Spinal cord (tissue), 10 donors: ENCODE results near the gene OTOG. TPM values are rescaled to one million over a fixed set of nuclear protein-coding genes. Genes with fewer than 3 reads are reported as not detected.

Source experiments
- DNase-seq, 6 donors: peaks; one replicate each; pipeline versions ENCODE4 v3.0.0 to v3.0.0-alpha.2; 2013 to 2015; ENCODE audit warnings: low spot score in 6 of 6, low read depth in 4 of 6
- H3K27ac ChIP-seq: one replicate; pipeline ENCODE4 v1.5.1; 2013; ENCODE audit warnings: low read depth, low read length, control low read depth
- H3K27me3 ChIP-seq: one replicate; pipeline ENCODE4 v1.6.1; 2013; ENCODE audit warnings: low read length; ENCODE audit not compliant: control insufficient read depth, insufficient read depth
- H3K36me3 ChIP-seq: one replicate; pipeline ENCODE4 v1.6.1; 2013; ENCODE audit warnings: low read length; ENCODE audit not compliant: control insufficient read depth, insufficient read depth
- H3K4me1 ChIP-seq: one replicate; pipeline ENCODE4 v1.6.1; 2013; ENCODE audit warnings: low read length; ENCODE audit not compliant: control insufficient read depth, insufficient read depth
- H3K4me3 ChIP-seq: one replicate; pipeline ENCODE4 v1.5.1; 2013; ENCODE audit warnings: low read depth, low read length, control low read depth
- H3K9me3 ChIP-seq: one replicate; pipeline ENCODE4 v1.6.1; 2013; ENCODE audit warnings: low read length; ENCODE audit not compliant: control insufficient read depth, insufficient read depth
- WGBS: methylation state at CpG from one replicate; pipeline ENCODE4 v1.1.5; 2013; ENCODE audit warnings: missing lambda C conversion rate; ENCODE audit not compliant: insufficient coverage; 5-methylcytosine and 5-hydroxymethylcytosine counted together
- polyA plus RNA-seq, 2 donors: library from polyadenylated mRNA; unstranded; fragments of 120-200 nt; gene quantifications; one replicate each; pipeline ENCODE4 v1.2.1, GENCODE V29; 2013; ENCODE audit not compliant: insufficient read length in 2 of 2
- total RNA-seq, 2 donors: library from RNA; depleted of rRNA in 1 of 2; stranded (reverse); fragments of 120-200 nt in 1 of 2; fragments of >200 nt in 1 of 2; gene quantifications; one replicate each; pipeline versions ENCODE4 v1.2.3 to v1.2.4, GENCODE V29; 2013 to 2014
- donor health status: healthy.

Gene OTOG
- total and polyA plus RNA-seq, 4 donors = under 0.01 to 1.3 (median 0.23) TPM; not detected in 1

DNA sequence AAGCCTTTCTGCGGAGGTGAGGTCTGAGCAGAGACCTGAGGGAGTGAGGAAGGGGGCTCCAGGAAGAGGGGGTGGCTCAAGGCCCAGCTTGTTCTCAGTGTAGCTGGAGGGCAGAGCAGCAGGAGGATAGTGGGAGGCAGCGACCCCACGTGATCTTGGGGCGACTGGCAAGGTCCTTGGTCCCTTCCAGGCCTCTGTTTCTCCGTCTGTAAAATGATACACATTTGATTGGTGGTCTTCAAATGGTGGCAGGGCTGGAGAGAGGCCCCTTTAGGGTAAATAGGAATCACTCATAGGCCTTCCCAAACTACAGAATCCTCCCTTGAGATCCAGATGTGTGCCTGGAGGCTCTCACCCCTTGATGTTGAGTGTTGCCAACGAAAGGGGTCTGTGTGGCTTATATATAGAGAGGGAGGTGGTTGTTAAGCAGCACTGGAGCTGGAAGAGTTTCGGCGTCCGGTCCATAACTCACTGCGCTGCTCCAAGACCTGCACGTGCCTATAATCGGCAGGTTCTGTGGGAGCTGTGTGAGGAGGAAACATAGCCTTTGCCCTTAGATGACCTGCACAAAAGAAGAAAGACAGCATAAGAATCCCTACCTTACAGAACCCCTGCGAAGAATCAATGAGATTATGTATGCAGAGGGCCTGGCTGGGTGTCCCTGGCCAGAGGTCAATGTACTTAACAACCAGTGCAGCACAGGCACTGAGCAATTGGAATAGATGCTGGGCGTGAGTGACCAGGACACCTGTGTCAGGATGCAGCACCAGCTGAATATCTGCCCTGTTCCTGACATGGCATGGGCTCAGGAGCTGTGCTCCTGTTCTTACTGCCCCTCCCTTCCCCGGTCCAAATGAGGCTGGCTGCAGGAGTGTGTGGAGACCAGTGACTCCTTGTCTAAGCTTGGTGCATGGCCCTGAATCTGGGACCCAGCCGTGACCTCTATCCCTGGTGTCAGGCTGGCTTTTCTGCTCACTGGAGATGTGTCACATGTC is 28.7 kb downstream of the OTOG start:
- DNase-seq = no peak
- H3K4me3 ChIP-seq = no peak overlapping the region
- 80% methylated on average over 12 of the region's 16 CpGs for WGBS

DNA sequence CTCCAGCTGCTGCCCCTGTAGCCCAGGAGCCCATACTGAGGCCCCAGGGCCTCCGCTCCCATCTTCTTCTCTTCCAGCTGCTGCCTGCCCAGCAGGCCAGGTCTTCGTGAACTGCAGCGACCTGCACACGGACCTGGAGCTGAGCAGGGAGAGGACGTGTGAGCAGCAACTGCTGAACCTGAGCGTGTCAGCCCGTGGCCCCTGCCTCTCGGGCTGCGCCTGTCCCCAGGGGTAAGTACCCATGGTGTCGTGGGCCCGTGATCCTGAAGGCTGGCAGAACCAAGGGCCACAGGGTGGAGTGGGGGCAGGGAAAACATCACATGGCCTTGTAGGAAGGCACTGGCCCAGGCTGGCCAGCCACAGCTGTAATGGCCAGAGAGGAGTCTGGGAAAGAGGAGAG is 31.2 kb downstream of the OTOG start:
- Histone ChIP-seq H3K27me3 (no peaks in the 10 kb centered on the region), H3K4me3 (no peak overlapping the region), H3K36me3 (no peaks in the 10 kb centered on the region), H3K27ac (no peak overlapping the region), H3K9me3 (peaks cover 3% of the 10 kb centered on the region), H3K4me1 (no peaks in the 10 kb centered on the region)
- 90% methylated on average over 11 of the region's 11 CpGs for WGBS
- DNase-seq = no peak

More for the DNA sequence above, 28.7 kb downstream of the OTOG start:
- Histone ChIP-seq H3K4me1 (no peaks in the 10 kb centered on the region), H3K27me3 (no peaks in the 10 kb centered on the region), H3K36me3 (no peaks in the 10 kb centered on the region), H3K27ac (no peak overlapping the region), H3K9me3 (no peaks in the 10 kb centered on the region)

GRCh38 chr11:17578958-17579357 is 31.9 kb downstream of the OTOG start:
- 89% methylated on average over 7 of the region's 8 CpGs for WGBS

DNA sequence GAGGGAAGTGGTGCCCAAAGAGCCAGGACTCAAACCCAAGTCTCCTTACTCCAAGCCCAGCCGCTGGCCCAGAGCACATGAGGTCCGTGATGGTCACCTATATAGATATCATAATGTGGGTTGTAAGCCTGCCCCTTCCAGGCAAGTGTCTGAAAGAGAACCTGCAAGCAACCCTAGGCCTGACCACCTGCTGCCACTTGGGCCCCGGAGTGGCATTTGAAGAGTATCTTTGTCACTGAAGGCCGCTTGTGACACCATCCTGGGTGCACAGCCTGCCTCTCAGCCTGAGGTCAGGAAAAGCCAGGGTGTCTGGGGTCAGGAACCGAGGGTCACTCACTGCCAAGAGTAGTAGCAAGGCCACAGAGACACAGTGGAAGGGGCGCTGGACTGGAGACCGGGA is 32.4 kb downstream of the OTOG start:
- no peaks in the 10 kb centered on the region for H3K27me3 ChIP-seq
- H3K4me3 ChIP-seq = no peak overlapping the region
- WGBS = 89% methylated on average over 5 of the region's 7 CpGs
- no peaks in the 10 kb centered on the region for H3K4me1 ChIP-seq
- H3K36me3 ChIP-seq = no peaks in the 10 kb centered on the region
- H3K27ac ChIP-seq = no peak overlapping the region
- peaks cover 3% of the 10 kb centered on the region for H3K9me3 ChIP-seq
- no peak for DNase-seq

More at GRCh38 chr11:17578958-17579357, 31.9 kb downstream of the OTOG start:
- H3K27ac ChIP-seq = no peak overlapping the region
- no peaks in the 10 kb centered on the region for H3K36me3 ChIP-seq
- no peaks in the 10 kb centered on the region for H3K27me3 ChIP-seq
- peaks cover 3% of the 10 kb centered on the region for H3K9me3 ChIP-seq
- H3K4me1 ChIP-seq = no peaks in the 10 kb centered on the region
- no peak for DNase-seq
- H3K4me3 ChIP-seq = no peak overlapping the region

DNA sequence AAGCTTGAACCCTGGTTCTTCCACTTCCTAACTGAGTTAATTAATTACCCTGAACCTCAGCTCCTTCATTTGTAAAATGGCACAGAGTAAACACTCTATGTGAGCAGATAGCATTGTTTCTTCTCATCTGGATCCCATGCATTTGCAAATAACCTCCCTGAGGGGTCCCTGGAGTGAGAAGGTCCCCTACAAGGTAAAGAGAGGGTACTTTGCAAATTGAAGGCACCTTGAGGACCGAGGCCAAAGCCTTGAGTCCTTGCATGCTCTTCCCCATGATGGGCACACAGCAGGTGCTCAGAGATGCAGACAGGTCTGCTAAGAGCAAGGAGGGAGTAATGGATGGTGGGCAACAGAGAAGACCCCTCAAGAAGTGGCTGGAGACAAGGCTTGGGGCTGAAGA is 33.2 kb downstream of the OTOG start:
- peaks cover 3% of the 10 kb centered on the region for H3K9me3 ChIP-seq
- no peak overlapping the region for H3K4me3 ChIP-seq
- H3K27me3 ChIP-seq = no peaks in the 10 kb centered on the region
- 8% methylated on average over 1 of the region's 1 CpG for WGBS
- H3K36me3 ChIP-seq = no peaks in the 10 kb centered on the region
- H3K27ac ChIP-seq = no peak overlapping the region
- DNase-seq = no peak
- no peaks in the 10 kb centered on the region for H3K4me1 ChIP-seq

DNA sequence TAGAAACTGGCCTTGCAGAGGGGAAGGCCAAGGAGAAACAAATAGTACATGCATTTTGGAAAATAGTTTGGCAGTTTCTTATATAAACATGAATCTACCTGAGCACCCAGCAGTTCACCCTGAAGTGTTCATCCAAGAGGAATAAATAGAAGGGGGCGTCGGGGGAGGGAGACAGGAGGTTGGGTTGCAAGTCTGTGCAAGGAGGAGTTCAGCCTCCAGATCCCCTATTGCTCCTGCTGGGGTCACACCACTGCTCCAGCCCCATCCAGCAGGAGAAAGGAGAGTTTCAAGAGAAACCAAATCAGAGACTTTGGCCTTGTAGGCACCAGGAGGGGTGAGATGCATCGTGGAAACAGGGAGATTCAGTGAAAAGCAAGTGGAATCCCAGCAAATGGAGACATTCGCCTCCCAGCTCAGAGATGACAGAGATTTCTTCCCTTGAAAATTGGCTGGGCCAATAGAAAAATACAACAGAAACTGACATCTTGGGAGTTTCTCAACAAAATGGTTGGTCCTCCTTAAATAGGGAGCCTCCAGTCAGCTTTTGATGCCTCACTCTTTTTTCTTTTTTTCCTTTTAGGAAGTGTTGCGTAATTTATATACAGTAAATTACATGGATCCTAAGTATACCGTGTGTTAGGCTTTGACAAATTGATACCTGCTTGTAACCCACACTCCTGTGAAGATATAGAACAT is 34.1 kb downstream of the OTOG start:
- Histone ChIP-seq H3K36me3 (no peaks in the 10 kb centered on the region), H3K9me3 (peaks cover 3% of the 10 kb centered on the region), H3K4me1 (no peaks in the 10 kb centered on the region), H3K27me3 (no peaks in the 10 kb centered on the region), H3K27ac (no peak overlapping the region), H3K4me3 (no peak overlapping the region)
- DNase-seq = no peak
- WGBS = 84% methylated on average over 4 of the region's 6 CpGs

GRCh38 chr11:17581732-17582053 is 34.6 kb downstream of the OTOG start:
- no CpG with 5 or more reads among the region's 4 CpGs for WGBS
- Histone ChIP-seq H3K4me1 (no peaks in the 10 kb centered on the region), H3K27ac (no peak overlapping the region), H3K27me3 (no peaks in the 10 kb centered on the region), H3K9me3 (peaks cover 3% of the 10 kb centered on the region), H3K36me3 (no peaks in the 10 kb centered on the region), H3K4me3 (no peak overlapping the region)
- DNase-seq = no peak

DNA sequence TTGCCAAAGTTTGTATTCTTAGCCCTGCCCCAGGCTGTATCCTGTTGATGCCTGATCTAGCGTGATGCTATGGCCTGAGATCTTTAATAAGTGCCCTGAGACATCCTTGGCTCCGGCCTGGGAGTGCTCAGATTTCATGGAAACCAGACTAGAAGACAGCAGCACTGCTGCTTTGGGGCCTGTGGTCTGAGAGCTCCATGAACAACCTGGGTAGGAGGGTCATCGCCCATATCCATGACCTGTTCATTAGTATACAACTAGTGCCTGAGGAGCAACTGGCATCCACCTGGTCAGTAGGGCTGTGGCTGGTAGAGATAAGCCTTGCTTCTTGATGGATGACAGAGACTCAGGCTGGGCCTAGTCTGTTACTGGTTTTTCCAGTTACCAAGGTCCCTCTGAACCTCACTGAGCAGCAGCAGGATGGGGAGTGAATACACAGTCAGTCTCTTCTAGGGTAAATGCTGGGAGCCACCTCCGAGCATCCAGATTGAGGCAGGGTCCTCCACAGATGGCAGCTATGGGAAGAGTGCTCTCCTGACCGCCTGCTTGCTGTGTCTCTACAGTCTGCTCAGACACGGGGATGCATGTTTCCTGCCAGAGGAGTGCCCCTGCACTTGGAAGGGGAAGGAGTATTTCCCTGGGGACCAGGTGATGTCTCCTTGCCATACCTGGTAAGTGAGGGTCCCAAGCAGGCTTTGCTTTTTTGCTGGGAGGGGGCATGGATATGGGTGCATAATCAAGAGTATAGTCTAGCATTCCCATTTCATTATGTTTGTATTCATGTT is 39.0 kb downstream of the OTOG start:
- 73% methylated on average over 5 of the region's 6 CpGs for WGBS
- Histone ChIP-seq H3K4me1 (no peaks in the 10 kb centered on the region), H3K4me3 (no peak overlapping the region), H3K27ac (no peak overlapping the region), H3K36me3 (no peaks in the 10 kb centered on the region), H3K27me3 (no peaks in the 10 kb centered on the region), H3K9me3 (peaks cover 3% of the 10 kb centered on the region)
- DNase-seq = no peak

GRCh38 chr11:17588166-17588565 is 41.1 kb downstream of the OTOG start:
- Histone ChIP-seq H3K36me3 (no peaks in the 10 kb centered on the region), H3K4me3 (no peak overlapping the region), H3K27ac (no peak overlapping the region), H3K9me3 (no peaks in the 10 kb centered on the region), H3K27me3 (no peaks in the 10 kb centered on the region), H3K4me1 (no peaks in the 10 kb centered on the region)
- WGBS = 85% methylated on average over 7 of the region's 8 CpGs
- no peak for DNase-seq
